Breast epithelium (tissue), 3 donors: ENCODE measurements around the gene TOP3A.

Source experiments
- POLR2A ChIP-seq: fragments of 450-650 bp; IDR thresholded peaks from one replicate; pipeline ENCODE4 v1.6.1; 2016; ENCODE audit warnings: antibody characterized with exemption, mild to moderate bottlenecking, moderate library complexity
- POLR2AphosphoS5 ChIP-seq, 3 donors: sonication (generic); formaldehyde crosslinking; IDR thresholded peaks; one replicate each; pipeline ENCODE4 v1.6.1; 2017; ENCODE audit warnings: antibody characterized with exemption in 3 of 3
- TF ChIP-seq, protein P1 (sequence below), 3 donors: fragments of 450-650 bp; IDR thresholded peaks; one replicate each; pipeline ENCODE4 v1.5.1; 2016 to 2017; ENCODE audit warnings: antibody characterized with exemption in 3 of 3, mild to moderate bottlenecking in 3 of 3, moderate library complexity in 3 of 3

DNA sequence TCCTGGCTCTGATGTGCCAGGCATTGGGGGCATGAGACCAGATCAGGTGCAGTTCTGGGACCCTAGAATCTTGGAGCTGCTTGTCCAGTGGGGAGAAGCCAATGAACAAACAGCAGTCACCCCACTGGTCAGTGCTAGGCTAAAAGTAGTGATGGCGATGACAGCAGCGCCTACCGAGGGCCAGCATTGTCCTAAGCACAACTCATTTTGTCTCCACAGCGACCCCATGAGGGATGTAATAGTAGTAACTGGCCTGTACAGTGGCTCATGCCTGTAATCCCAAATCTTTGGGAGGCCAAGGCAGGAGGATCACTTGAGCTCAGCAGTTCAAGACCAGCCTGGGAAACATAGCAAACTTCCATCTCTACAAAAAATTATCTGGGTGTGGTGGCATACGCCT, 6.5 kb upstream of the TOP3A start:
- TF ChIP-seq, protein P1, sequence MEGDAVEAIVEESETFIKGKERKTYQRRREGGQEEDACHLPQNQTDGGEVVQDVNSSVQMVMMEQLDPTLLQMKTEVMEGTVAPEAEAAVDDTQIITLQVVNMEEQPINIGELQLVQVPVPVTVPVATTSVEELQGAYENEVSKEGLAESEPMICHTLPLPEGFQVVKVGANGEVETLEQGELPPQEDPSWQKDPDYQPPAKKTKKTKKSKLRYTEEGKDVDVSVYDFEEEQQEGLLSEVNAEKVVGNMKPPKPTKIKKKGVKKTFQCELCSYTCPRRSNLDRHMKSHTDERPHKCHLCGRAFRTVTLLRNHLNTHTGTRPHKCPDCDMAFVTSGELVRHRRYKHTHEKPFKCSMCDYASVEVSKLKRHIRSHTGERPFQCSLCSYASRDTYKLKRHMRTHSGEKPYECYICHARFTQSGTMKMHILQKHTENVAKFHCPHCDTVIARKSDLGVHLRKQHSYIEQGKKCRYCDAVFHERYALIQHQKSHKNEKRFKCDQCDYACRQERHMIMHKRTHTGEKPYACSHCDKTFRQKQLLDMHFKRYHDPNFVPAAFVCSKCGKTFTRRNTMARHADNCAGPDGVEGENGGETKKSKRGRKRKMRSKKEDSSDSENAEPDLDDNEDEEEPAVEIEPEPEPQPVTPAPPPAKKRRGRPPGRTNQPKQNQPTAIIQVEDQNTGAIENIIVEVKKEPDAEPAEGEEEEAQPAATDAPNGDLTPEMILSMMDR (IDR thresholded peaks at IDR 0.05) = no peak
- TF ChIP-seq POLR2A (no peak), POLR2AphosphoS5 (IDR thresholded peaks at IDR 0.05) (no peak)
